Measurements from ENCODE around the gene ALDH1L2.

Gene ALDH1L2

DNA sequence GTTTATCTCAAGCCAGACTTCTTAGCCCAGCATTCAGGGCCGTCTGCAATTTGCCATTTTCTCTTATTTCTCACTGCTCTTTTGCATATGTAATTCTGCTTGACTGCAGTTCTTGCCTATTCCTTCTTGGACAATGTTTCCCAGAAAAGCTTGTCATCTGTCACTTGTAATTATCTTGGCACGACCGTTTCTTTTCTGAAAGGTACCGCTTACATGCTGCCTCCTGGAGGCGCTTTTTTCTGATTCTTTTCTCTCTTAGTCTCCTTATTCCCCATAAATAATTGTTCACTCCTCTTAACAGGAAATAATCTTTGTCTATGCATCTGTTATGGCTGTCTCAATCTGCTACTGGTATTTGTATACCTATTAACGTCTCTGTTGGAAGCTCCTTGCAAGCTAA, 1.2 kb upstream of the ALDH1L2 start:
- no peak overlapping the region for H3K4me3 ChIP-seq (ENCODE audit: low read length)
- TF ChIP-seq CTCF (conservative IDR thresholded peaks at IDR 0.05; ENCODE audit: low read length), result no peak
- no peak for DNase-seq (ENCODE audit: low read depth)

DNA sequence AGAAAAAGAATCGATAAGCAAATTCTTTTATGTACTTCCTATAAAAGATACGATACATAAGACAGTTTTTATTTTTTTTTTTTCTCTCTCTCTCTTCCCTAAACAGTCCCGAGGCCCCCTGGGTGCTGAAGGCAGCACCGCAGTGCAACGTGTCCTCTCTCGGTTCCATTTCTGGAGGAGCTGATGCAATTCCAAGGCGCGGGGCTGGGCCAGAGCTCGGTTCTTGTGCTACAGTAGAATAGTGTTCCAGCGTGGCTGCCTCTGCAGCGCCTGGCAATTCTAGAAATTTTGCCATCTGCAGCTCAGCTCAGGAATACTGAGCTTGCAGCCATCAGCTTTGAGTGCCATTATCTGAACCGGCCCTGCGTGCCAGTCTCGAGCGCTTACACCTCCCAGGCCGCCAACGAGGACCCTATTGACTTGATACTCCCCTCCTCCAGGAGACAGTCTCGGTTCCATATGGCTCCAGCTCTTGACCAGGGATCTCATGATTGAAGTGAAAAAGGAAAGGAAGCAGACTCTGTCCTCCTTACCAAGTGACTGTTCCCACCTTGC, 630 bp downstream of the ALDH1L2 start:
- peak; percentile 88 for DNase-seq (ENCODE audit: low read depth)
- peak; percentile 30 for TF ChIP-seq CTCF (conservative IDR thresholded peaks at IDR 0.05; ENCODE audit: low read length)
- peak overlapping the region; percentile 72 for H3K4me3 ChIP-seq (ENCODE audit: low read length)

DNA sequence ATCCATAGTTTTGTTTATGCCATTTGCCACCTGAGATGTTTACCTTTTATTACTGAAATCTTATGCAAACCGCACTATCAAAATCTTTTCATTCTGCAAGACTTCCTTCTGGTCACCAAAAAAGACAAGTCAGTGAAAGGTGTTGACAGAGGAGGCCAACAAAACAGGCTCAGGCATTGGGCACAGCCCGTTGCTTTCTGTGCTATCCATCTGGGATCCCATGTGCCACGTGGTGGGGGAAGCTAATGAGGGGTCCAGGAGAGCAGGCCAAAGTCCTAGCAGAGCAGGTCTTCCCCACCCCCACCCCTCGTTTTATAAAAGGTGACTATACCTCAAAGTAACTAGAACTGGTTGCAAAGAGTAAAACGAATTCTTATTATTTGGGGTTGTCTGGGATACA, 1.2 kb downstream of the ALDH1L2 start:
- TF ChIP-seq CTCF (conservative IDR thresholded peaks at IDR 0.05; ENCODE audit: low read length), result no peak
- peak overlapping the region; percentile 72 for H3K4me3 ChIP-seq (ENCODE audit: low read length)
- DNase-seq (ENCODE audit: low read depth), result no peak

DNA sequence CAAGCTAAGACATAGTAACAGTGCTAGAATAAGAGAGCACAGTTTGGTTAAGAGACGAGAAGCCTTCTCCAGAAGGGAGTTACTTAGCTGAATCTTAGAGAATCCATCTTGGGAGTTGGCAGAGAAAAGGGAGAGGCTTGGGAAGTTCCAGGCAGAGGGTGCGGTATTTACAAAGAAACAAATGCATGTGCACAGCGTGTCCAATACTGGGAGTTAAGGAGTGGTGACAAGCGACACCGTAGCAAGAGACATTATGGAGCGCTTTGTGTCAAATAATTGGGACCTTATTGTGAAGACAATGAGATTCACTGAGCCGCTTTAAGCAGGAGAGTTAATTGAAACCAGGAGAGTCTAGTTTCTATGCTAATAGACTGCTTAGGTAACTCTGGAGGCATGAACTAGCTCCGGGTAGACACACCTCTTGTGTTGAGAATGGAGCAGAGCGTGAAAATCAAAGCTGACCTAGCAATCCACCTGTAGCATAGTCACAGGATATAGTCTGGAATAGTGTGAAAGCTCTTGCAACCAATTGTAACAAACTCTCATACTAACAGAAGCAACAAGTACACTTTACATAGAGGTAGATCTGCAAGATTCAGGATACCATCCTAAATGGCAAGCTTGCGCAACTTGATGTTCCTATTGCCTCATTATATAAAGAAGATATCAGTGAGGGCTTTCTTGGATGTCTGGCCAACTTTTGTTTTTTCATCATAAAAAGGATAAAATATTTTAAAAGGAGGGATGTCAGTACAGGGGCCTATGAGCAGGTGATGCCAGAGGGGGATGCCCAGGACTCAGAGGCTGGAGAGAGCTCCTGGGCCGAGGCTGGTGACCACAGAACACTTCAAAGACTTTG, 5.3 kb downstream of the ALDH1L2 start:
- H3K4me3 ChIP-seq (ENCODE audit: low read length), result no peak overlapping the region
- TF ChIP-seq CTCF (conservative IDR thresholded peaks at IDR 0.05; ENCODE audit: low read length), result no peak
- DNase-seq (ENCODE audit: low read depth), result no peak

GRCh38 chr12:105077435-105077834, 6.8 kb downstream of the ALDH1L2 start:
- DNase-seq (ENCODE audit: low read depth), result peak; percentile 45
- H3K4me3 ChIP-seq (ENCODE audit: low read length), result no peak overlapping the region
- TF ChIP-seq CTCF (conservative IDR thresholded peaks at IDR 0.05; ENCODE audit: low read length), result no peak

- no peak for DNase-seq (ENCODE audit: low read depth)
- no peak for TF ChIP-seq CTCF (conservative IDR thresholded peaks at IDR 0.05; ENCODE audit: low read length)
- no peak overlapping the region for H3K4me3 ChIP-seq (ENCODE audit: low read length)
These were observed 7.3 kb downstream of the ALDH1L2 start for GRCh38 chr12:105076913-105077312.

- peak; percentile 93 for DNase-seq (ENCODE audit: low read depth)
- TF ChIP-seq CTCF (conservative IDR thresholded peaks at IDR 0.05; ENCODE audit: low read length), result no peak
- no peak overlapping the region for H3K4me3 ChIP-seq (ENCODE audit: low read length)
These were observed 8.2 kb downstream of the ALDH1L2 start for GRCh38 chr12:105076098-105076497.
